HCT116 (cell line): ENCODE results near the gene ADAM30. TPM values are rescaled to one million over a fixed set of nuclear protein-coding genes. Genes with fewer than 3 reads are reported as not detected.

Source experiments
- ATAC-seq: fragments of 200-7000 bp; cut with Tn5 transposase; 2 replicates; pipeline ENCODE4 v1.9.1; 2020; ENCODE audit warnings: mild to moderate bottlenecking, moderate library complexity
- BruUV-seq: library from RNA; stranded (reverse); fragments of 400-500 nt; replicated peaks from 2 replicates; lab custom pipeline; 2021; lab: Mats Ljungman, UMichigan
- CTCF ChIA-PET: fragments of 300-600 bp; sonication (Branson Sonifier 250); formaldehyde crosslinking; loops from one replicate; lab custom pipeline; 2021; ENCODE audit warnings: antibody characterized with exemption; lab: Charles Lee
- POLR2A ChIA-PET: fragments of 300-600, 350-600 bp; sonication (Branson Sonifier 250); formaldehyde crosslinking; loops from one replicate; lab custom pipeline; 2021; ENCODE audit warnings: antibody characterized with exemption; lab: Charles Lee
- RAD21 ChIA-PET, 2 experiments: fragments of 300-600 bp; sonication (Branson Sonifier 250); formaldehyde crosslinking; loops; one replicate each; lab custom pipeline; 2023; ENCODE audit warnings: low total read pairs in 2 of 2; ENCODE audit not compliant: uncharacterized antibody in 2 of 2, unreplicated experiment in 2 of 2, low non-redundant PET in 1 of 2; lab: Charles Lee
- DNase-seq: peaks from one replicate; pipeline ENCODE4 v3.0.0-alpha.2; 2010; ENCODE audit warnings: low read depth, low spot score
- H2AFZ ChIP-seq: fragments of 200-600 bp; shearing (Covaris generic), sonication (generic); 2 replicates; pipeline ENCODE4 v1.6.1; 2017; ENCODE audit warnings: low read depth, mixed run types, mixed read lengths, antibody characterized with exemption, low read length; ENCODE audit not compliant: poor library complexity, severe bottlenecking
- H3K27ac ChIP-seq: 2 replicates; pipeline ENCODE4 v1.5.1; 2012; ENCODE audit warnings: low read depth, low read length
- H3K27me3 ChIP-seq: fragments of 200-600 bp; sonication (generic); 2 replicates; pipeline ENCODE4 v1.6.1; 2016; ENCODE audit warnings: mixed run types, low read length, mixed read lengths; ENCODE audit not compliant: insufficient read depth
- H3K36me3 ChIP-seq, 2 experiments: fragments of 200-500 bp in 1 of 2; fragments of 200-600 bp in 1 of 2; sonication (Bioruptor generic) in 1 of 2; sonication (generic) in 1 of 2; 2 replicates each; pipeline versions ENCODE4 v1.5.1 to v1.6.1; 2014 to 2016; ENCODE audit warnings: low read length in 2 of 2, inconsistent platforms in 1 of 2, mixed read lengths in 1 of 2, mixed run types in 1 of 2; ENCODE audit not compliant: insufficient read depth in 2 of 2, control insufficient read depth in 1 of 2
- H3K4me1 ChIP-seq, 2 experiments: fragments of 200-600 bp in 1 of 2; sonication (generic) in 1 of 2; 2 replicates each; pipeline versions ENCODE4 v1.5.1 to v1.6.1; 2012 to 2017; ENCODE audit warnings: low read length in 2 of 2, inconsistent platforms in 1 of 2, mild to moderate bottlenecking in 1 of 2, mixed read lengths in 1 of 2, mixed run types in 1 of 2, moderate library complexity in 1 of 2; ENCODE audit not compliant: insufficient read depth in 2 of 2, control insufficient read depth in 1 of 2
- H3K4me2 ChIP-seq: fragments of 200-600 bp; sonication (generic); 2 replicates; pipeline ENCODE4 v1.6.1; 2017; ENCODE audit warnings: mixed run types, low read length, mixed read lengths
- H3K4me3 ChIP-seq, 2 experiments: fragments of 200-600 bp in 1 of 2; sonication (generic) in 1 of 2; replicated peaks in 1 of 2; 2 replicates each; pipeline ENCODE4 v1.5.1; 2011 to 2016; ENCODE audit warnings: low read length in 2 of 2, control low read depth in 1 of 2, low read depth in 1 of 2, mild to moderate bottlenecking in 1 of 2, mixed read lengths in 1 of 2, mixed run types in 1 of 2
- H3K79me2 ChIP-seq: fragments of 200-600 bp; sonication (generic); 2 replicates; pipeline ENCODE4 v1.6.1; 2017; ENCODE audit warnings: mild to moderate bottlenecking, mixed run types, low read length, moderate library complexity, mixed read lengths; ENCODE audit not compliant: insufficient read depth
- H3K9ac ChIP-seq: fragments of 200-600 bp; sonication (generic); 2 replicates; pipeline ENCODE4 v1.6.1; 2016; ENCODE audit warnings: low read length, mixed read lengths
- H3K9me2 ChIP-seq: fragments of 200-600 bp; sonication (generic), shearing (Covaris generic); 2 replicates; pipeline ENCODE4 v1.6.1; 2017; ENCODE audit warnings: mixed run types, mild to moderate bottlenecking, moderate library complexity; ENCODE audit not compliant: insufficient read depth
- H3K9me3 ChIP-seq, 2 experiments: fragments of 200-500 bp in 1 of 2; fragments of 200-600 bp in 1 of 2; sonication (Bioruptor generic) in 1 of 2; sonication (generic) in 1 of 2; 2 replicates each; pipeline ENCODE4 v1.6.1; 2014 to 2017; ENCODE audit warnings: low read length in 2 of 2, mixed read lengths in 2 of 2, inconsistent platforms in 1 of 2, low read depth in 1 of 2, mild to moderate bottlenecking in 1 of 2, mixed run types in 1 of 2, moderate library complexity in 1 of 2; ENCODE audit not compliant: control insufficient read depth in 1 of 2, insufficient read depth in 1 of 2
- H4K20me1 ChIP-seq: fragments of 200-600 bp; sonication (generic), shearing (Covaris generic); 2 replicates; pipeline ENCODE4 v1.6.1; 2017; ENCODE audit warnings: mixed run types, mild to moderate bottlenecking, moderate library complexity; ENCODE audit not compliant: insufficient read depth
- POLR2AphosphoS5 ChIP-seq: IDR thresholded peaks from 2 replicates; pipeline ENCODE4 v1.6.1; 2011; ENCODE audit warnings: mild to moderate bottlenecking, low read depth, low read length, moderate library complexity
- RAD21 ChIP-seq: IDR thresholded peaks from 2 replicates; pipeline ENCODE4 v1.6.1; 2012; ENCODE audit warnings: low read depth, mild to moderate bottlenecking
- YY1 ChIP-seq: IDR thresholded peaks from 2 replicates; pipeline ENCODE4 v1.6.1; 2011; ENCODE audit warnings: low read length, low read depth, moderate library complexity, mild to moderate bottlenecking; ENCODE audit not compliant: insufficient replicate concordance; ENCODE audit errors: extremely low read depth
- ZFX ChIP-seq: fragments of 450-650 bp; IDR thresholded peaks from 2 replicates; pipeline ENCODE4 v1.6.1; 2017
- ZNF274 ChIP-seq: fragments of 200-500 bp; sonication (Bioruptor generic); IDR thresholded peaks from 2 replicates; pipeline ENCODE4 v1.6.1; 2014; ENCODE audit warnings: mild to moderate bottlenecking, low read depth, low read length, inconsistent platforms
- intact Hi-C: fragments of 100-400 bp; cut with micrococcal nuclease; formaldehyde crosslinking; loops from 2 replicates; pipeline ENCODE4 v1.10.0; 2022
- total RNA-seq: library from RNA; stranded (reverse); gene quantifications from one replicate; pipeline ENCODE4 v1.2.1, GENCODE V29; 2021; ENCODE audit not compliant: unreplicated experiment
- TF ChIP-seq, protein P1 (sequence below): IDR thresholded peaks from 2 replicates; pipeline ENCODE4 v1.6.1; 2012

ADAM30 gene
- total RNA-seq, 1 experiment from 2014 or later: not detected

DNA sequence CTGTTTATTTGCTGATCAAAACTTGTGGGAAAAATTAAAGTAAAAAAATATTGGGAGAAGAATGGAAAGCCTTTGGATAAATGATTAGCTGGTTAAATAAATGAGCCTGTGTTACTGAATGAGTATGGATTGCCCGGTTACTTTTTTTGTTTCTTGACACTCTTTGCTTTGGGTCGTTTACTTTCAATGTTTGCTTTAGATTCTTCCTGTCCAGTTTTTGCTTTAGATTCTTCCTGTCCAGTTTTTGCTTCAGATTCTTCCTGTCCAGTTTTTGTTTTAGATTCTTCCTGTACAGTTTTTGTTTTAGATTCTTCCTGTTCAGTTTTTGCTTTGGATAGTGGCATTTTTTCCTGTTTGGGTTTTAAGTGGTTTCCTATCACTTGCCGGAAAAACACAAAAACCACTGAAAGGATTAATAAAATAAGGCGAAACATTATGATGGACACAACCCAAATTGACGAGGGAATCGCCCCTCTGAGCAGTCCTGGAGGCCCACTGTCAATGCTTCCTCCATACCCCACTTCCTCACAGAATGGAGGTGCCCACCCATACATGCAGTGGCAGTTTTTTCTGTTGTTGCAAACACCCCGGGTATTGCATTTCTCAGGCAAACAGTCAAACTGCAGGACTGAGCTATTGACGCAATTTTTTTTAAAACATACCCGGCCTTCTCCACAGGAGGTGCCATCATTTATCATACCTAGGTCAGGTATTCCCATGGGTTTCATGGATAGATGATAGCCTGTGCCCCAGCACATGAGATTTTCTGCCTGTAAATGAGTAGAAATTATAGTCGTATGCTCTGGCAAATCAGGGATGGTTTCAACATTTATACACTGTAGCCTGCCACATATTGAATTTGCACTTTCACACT is 2.3 kb downstream of the ADAM30 start (continued):
- TF ChIP-seq YY1: no peak

DNA sequence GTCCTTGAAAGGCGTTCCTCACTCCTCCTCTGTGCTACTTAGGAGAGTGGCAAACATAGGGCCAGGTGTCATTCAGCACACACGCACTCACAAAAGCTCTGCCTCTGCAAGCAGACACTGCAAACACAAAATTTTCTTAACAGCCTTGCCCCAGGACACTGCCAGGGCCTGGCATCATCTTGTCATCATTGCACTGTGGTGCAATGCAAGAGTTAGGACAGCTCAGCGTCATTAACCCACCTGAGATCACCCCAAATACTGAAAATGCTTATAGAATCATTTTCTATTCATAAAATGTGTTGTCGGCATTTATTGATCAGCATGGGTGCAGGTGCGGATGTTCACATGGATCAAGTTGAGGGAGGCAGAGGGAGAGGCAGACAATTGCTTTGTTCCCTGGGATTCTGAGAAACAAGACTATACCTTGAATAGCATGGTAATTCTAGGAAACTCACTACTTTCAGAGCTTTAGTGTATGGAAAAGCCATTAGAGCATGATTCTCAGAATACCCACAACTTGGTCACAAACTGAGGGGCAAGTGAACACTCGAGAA is 3.0 kb downstream of the ADAM30 start:
- no TSS peak for BruUV-seq
- H3K36me3 ChIP-seq: no peaks in the 10 kb centered on the region
- CTCF ChIA-PET: interaction anchor here (1.5 kb wide), 1 partner anchor 9 kb away, joined by 3 read pairs; no protein-coding TSS in a partner anchor
- no peak overlapping the region for H3K9ac ChIP-seq
- no peak for ATAC-seq
- no peaks in the 10 kb centered on the region for H3K4me1 ChIP-seq
- TF ChIP-seq ZNF274 (no peak), RAD21 (no peak), ZFX (no peak), POLR2AphosphoS5 (no peak)
- TF ChIP-seq, protein P1, sequence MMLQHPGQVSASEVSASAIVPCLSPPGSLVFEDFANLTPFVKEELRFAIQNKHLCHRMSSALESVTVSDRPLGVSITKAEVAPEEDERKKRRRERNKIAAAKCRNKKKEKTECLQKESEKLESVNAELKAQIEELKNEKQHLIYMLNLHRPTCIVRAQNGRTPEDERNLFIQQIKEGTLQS: no peak
- TF ChIP-seq, all 23 proteins: peak for 0
- H3K9me2 ChIP-seq: no peaks in the 10 kb centered on the region
- H3K27ac ChIP-seq: no peak overlapping the region
- no peak overlapping the region for H3K4me3 ChIP-seq
- 0 out of 2 replicates have a peak, but pooled peaks cover 2% of the 10 kb centered on the region for H3K27me3 ChIP-seq
- H3K9me3 ChIP-seq: no peaks in the 10 kb centered on the region
- POLR2A ChIA-PET: no interaction called here
- RAD21 ChIA-PET: no interaction called here
- no peaks in the 10 kb centered on the region for H3K79me2 ChIP-seq
- intact Hi-C loops: no loop called here
- H4K20me1 ChIP-seq: no peaks in the 10 kb centered on the region
- no peak for DNase-seq
- H2AFZ ChIP-seq: no peak overlapping the region
- no peak overlapping the region for H3K4me2 ChIP-seq
